HepG2 (cell line): ENCODE data around the gene FPGS. TPM values are rescaled to one million over a fixed set of nuclear protein-coding genes. Genes with fewer than 3 reads are reported as not detected.

Experiments
- SRSF4 ChIP-seq: fragments of 200-400 bp; formaldehyde crosslinking; IDR thresholded peaks from one replicate; pipeline ENCODE4 v1.6.1; 2018; ENCODE audit warnings: mild to moderate bottlenecking, low read depth, low read length, moderate library complexity; ENCODE audit not compliant: poor library complexity, severe bottlenecking
- TRAFD1 ChIP-seq: sonication (generic); formaldehyde crosslinking; IDR thresholded peaks from 2 replicates; pipeline ENCODE4 v1.5.1; 2020; ENCODE audit warnings: missing genetic modification reagents, mild to moderate bottlenecking, borderline replicate concordance
- ZNF205 ChIP-seq: IDR thresholded peaks from 2 replicates; pipeline ENCODE4 v1.6.1; 2018; ENCODE audit warnings: missing biosample characterization, missing genetic modification reagents
- ZNF30 ChIP-seq: sonication (generic); formaldehyde crosslinking; IDR thresholded peaks from 2 replicates; pipeline ENCODE4 v1.5.0; 2020; ENCODE audit warnings: mild to moderate bottlenecking, missing genetic modification reagents
- ZNF766 ChIP-seq: sonication (generic); formaldehyde crosslinking; IDR thresholded peaks from 2 replicates; pipeline ENCODE4 v1.5.0; 2020; ENCODE audit warnings: missing genetic modification reagents, borderline replicate concordance
- polyA plus RNA-seq, 8 experiments: library from polyadenylated mRNA; depleted of rRNA in 3 of 8; stranded (reverse) in 7 of 8; unstranded in 1 of 8; fragments of >200 nt; fragmentation: Illumina TruSeq in 4 of 8; extraction: Trizol in 4 of 8; gene quantifications; 2 replicates each; pipeline versions ENCODE4 v1.2.1 to v1.2.3, GENCODE V29; 2011 to 2016; ENCODE audit warnings: low read depth in 4 of 8, missing spikeins in 1 of 8, mixed read lengths in 1 of 8; ENCODE audit not compliant: insufficient read depth in 1 of 8
- total RNA-seq, 5 experiments: library from RNA; depleted of rRNA; stranded (reverse); fragments of >200 nt; fragmentation: Illumina TruSeq; extraction: Trizol; gene quantifications; 2 replicates each; pipeline ENCODE4 v1.2.3, GENCODE V29; 2016; ENCODE audit warnings: low read depth in 1 of 5
- TF ChIP-seq, protein P1 (sequence below): sonication (generic); formaldehyde crosslinking; IDR thresholded peaks from 2 replicates; pipeline ENCODE4 v1.5.0; 2020; ENCODE audit warnings: mild to moderate bottlenecking, missing genetic modification reagents

Gene FPGS
- total and polyA plus RNA-seq, 2 of the 13 experiments (the other 11 are each of a cell fraction or from before 2014, with no cell fraction given) = 35.6 to 36.8 TPM

GRCh38 chr9:127847833-127848755, 45.4 kb downstream of the FPGS start (continued):
- TF ChIP-seq TRAFD1 = no peak
- TF ChIP-seq, protein P1, sequence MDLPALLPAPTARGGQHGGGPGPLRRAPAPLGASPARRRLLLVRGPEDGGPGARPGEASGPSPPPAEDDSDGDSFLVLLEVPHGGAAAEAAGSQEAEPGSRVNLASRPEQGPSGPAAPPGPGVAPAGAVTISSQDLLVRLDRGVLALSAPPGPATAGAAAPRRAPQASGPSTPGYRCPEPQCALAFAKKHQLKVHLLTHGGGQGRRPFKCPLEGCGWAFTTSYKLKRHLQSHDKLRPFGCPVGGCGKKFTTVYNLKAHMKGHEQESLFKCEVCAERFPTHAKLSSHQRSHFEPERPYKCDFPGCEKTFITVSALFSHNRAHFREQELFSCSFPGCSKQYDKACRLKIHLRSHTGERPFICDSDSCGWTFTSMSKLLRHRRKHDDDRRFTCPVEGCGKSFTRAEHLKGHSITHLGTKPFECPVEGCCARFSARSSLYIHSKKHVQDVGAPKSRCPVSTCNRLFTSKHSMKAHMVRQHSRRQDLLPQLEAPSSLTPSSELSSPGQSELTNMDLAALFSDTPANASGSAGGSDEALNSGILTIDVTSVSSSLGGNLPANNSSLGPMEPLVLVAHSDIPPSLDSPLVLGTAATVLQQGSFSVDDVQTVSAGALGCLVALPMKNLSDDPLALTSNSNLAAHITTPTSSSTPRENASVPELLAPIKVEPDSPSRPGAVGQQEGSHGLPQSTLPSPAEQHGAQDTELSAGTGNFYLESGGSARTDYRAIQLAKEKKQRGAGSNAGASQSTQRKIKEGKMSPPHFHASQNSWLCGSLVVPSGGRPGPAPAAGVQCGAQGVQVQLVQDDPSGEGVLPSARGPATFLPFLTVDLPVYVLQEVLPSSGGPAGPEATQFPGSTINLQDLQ = no peak
- no peak for TF ChIP-seq SRSF4
- TF ChIP-seq ZNF30 = no peak
- TF ChIP-seq ZNF766 (CRISPR knock-in tag) = no peak
- no peak for TF ChIP-seq ZNF205
